Natural killer cell (primary cell): Measurements from ENCODE around the gene VWF. TPM values are rescaled to one million over a fixed set of nuclear protein-coding genes. Genes with fewer than 3 reads are reported as not detected.

Source experiments
- ATAC-seq, 3 donors: fragments of 150-1000 bp in 2 of 3; fragments of 200-7000 bp in 1 of 3; cut with Tn5 transposase; 1 replicate in 1 of 3; 2 replicates in 2 of 3; pipeline ENCODE4 v1.10.0; 2021; ENCODE audit warnings: mild to moderate bottlenecking in 2 of 3, moderate library complexity in 2 of 3
- DNase-seq, 2 donors: peaks; one replicate each; pipeline versions ENCODE4 v3.0.0 to v3.0.0-alpha.2; 2013 to 2021; ENCODE audit warnings: mixed read lengths in 1 of 2
- H3K27ac ChIP-seq: one replicate; pipeline ENCODE4 v1.5.1; 2013; ENCODE audit warnings: mild to moderate bottlenecking, low read length
- H3K27me3 ChIP-seq: one replicate; pipeline ENCODE4 v1.6.1; 2013; ENCODE audit warnings: low read length; ENCODE audit not compliant: control insufficient read depth, insufficient read depth
- H3K36me3 ChIP-seq: one replicate; pipeline ENCODE4 v1.6.1; 2013; ENCODE audit warnings: low read length; ENCODE audit not compliant: control insufficient read depth, insufficient read depth
- H3K4me1 ChIP-seq: one replicate; pipeline ENCODE4 v1.6.1; 2013; ENCODE audit warnings: low read length; ENCODE audit not compliant: control insufficient read depth, insufficient read depth
- H3K4me3 ChIP-seq: one replicate; pipeline ENCODE4 v1.5.1; 2013; ENCODE audit warnings: low read length
- H3K9me3 ChIP-seq: one replicate; pipeline ENCODE4 v1.6.1; 2013; ENCODE audit warnings: low read length; ENCODE audit not compliant: control insufficient read depth, insufficient read depth
- H3K27ac Mint-ChIP-seq, 2 donors: one replicate each; pipeline ENCODE4 v1.8.0; 2022; ENCODE audit warnings: mild to moderate bottlenecking in 2 of 2, mixed read lengths in 2 of 2, moderate library complexity in 1 of 2
- H3K27me3 Mint-ChIP-seq, 2 donors: one replicate each; pipeline ENCODE4 v1.8.0; 2022; ENCODE audit warnings: low read depth in 2 of 2, mixed read lengths in 2 of 2
- H3K36me3 Mint-ChIP-seq: one replicate; pipeline ENCODE4 v1.8.0; 2022; ENCODE audit warnings: mixed read lengths
- H3K4me1 Mint-ChIP-seq, 2 donors: one replicate each; pipeline ENCODE4 v1.8.0; 2022; ENCODE audit warnings: mixed read lengths in 2 of 2
- H3K4me3 Mint-ChIP-seq: one replicate; pipeline ENCODE4 v1.8.0; 2022; ENCODE audit warnings: mild to moderate bottlenecking, moderate library complexity, mixed read lengths
- H3K9me3 Mint-ChIP-seq, 2 donors: one replicate each; pipeline ENCODE4 v1.8.0; 2022; ENCODE audit warnings: mixed read lengths in 2 of 2
- WGBS: methylation state at CpG from one replicate; pipeline ENCODE4 v1.1.7; 2013; ENCODE audit warnings: missing lambda C conversion rate; ENCODE audit not compliant: insufficient coverage; 5-methylcytosine and 5-hydroxymethylcytosine counted together
- intact Hi-C: fragments of 100-400 bp; cut with micrococcal nuclease; formaldehyde crosslinking; loops from one replicate; pipeline ENCODE4 v1.14.2; 2022
- total RNA-seq, 4 donors: library from RNA; stranded (reverse); fragments of 120-200 nt in 1 of 4; gene quantifications; one replicate each; pipeline versions ENCODE4 v1.2.3 to v1.2.4, GENCODE V29; 2013 to 2022
- TF ChIP-seq, protein P1 (sequence below): fragments of 200-600 bp; IDR thresholded peaks from one replicate; pipeline ENCODE4 v1.8.0; 2022; ENCODE audit warnings: antibody characterized with exemption

The VWF gene
- total RNA-seq, 3 donors from 2014 or later (not counting 1 experiment from before 2014, with no cell fraction given): 0.14 to 0.95 (median 0.71) TPM

DNA sequence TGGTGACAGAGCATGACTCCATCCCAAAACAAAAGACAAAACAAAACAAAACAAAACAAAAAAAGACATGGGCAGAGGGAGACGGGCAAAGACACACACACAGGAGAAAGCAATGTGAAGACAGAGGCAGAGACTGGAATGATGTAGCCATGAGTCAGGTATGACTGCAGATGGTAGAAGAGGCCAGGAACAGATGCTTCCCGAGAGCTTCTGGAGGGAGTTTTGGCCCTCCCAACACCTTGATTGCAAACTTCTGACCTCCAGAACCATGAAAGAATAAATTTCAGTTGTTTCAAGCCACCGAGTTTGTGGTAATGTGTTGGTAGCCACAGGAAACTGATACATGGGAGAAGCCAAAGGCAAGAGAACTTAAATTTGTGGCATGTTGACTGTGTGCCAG, 27.1 kb downstream of the VWF start:
- WGBS: 43% methylated on average over 3 of the region's 3 CpGs
- H3K27ac Mint-ChIP-seq: no peak overlapping the region
- H3K27me3 Mint-ChIP-seq: peaks cover 11 to 19% of the 10 kb centered on the region in 2 donors
- H3K4me3 ChIP-seq: no peak overlapping the region
- no peaks in the 10 kb centered on the region for H3K9me3 ChIP-seq
- intact Hi-C loops: no loop called here
- H3K27me3 ChIP-seq: no peaks in the 10 kb centered on the region
- ATAC-seq: no peak
- peaks cover 5 to 10% of the 10 kb centered on the region in 2 donors for H3K4me1 Mint-ChIP-seq
- H3K9me3 Mint-ChIP-seq: no peaks in the 10 kb centered on the region
- no peaks in the 10 kb centered on the region for H3K36me3 ChIP-seq
- TF ChIP-seq, protein P1, sequence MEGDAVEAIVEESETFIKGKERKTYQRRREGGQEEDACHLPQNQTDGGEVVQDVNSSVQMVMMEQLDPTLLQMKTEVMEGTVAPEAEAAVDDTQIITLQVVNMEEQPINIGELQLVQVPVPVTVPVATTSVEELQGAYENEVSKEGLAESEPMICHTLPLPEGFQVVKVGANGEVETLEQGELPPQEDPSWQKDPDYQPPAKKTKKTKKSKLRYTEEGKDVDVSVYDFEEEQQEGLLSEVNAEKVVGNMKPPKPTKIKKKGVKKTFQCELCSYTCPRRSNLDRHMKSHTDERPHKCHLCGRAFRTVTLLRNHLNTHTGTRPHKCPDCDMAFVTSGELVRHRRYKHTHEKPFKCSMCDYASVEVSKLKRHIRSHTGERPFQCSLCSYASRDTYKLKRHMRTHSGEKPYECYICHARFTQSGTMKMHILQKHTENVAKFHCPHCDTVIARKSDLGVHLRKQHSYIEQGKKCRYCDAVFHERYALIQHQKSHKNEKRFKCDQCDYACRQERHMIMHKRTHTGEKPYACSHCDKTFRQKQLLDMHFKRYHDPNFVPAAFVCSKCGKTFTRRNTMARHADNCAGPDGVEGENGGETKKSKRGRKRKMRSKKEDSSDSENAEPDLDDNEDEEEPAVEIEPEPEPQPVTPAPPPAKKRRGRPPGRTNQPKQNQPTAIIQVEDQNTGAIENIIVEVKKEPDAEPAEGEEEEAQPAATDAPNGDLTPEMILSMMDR: no peak
- no peaks in the 10 kb centered on the region for H3K4me1 ChIP-seq
- no peak overlapping the region for H3K4me3 Mint-ChIP-seq
- no peaks in the 10 kb centered on the region for H3K36me3 Mint-ChIP-seq
- no peak overlapping the region for H3K27ac ChIP-seq
- DNase-seq: no peak

DNA sequence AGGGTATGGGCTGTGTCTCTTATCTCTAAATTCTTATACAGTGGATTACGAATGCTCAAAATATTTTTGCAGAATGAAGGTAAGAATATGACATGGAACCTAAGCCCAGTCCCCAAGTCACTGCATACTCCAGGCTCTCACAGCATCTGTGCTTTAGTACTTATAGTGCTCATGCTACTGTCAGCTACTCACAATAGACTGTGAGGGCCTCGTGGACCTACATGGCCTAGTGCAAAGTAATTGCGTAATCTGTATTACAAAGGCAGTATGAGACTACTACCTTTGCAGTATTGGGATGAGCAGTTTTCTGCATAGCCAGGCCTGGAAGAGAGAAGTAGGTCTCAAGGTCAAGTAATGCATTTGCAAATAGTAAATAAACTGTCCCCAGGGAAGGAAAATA, 27.9 kb downstream of the VWF start:
- TF ChIP-seq, protein P1: no peak
- no peaks in the 10 kb centered on the region for H3K9me3 Mint-ChIP-seq
- peaks cover 11 to 19% of the 10 kb centered on the region in 2 donors for H3K27me3 Mint-ChIP-seq
- Histone ChIP-seq H3K36me3 (no peaks in the 10 kb centered on the region), H3K27me3 (no peaks in the 10 kb centered on the region), H3K4me3 (no peak overlapping the region), H3K27ac (no peak overlapping the region), H3K4me1 (no peaks in the 10 kb centered on the region), H3K9me3 (no peaks in the 10 kb centered on the region)
- ATAC-seq (no peak), DNase-seq (no peak)
- peaks cover 5 to 10% of the 10 kb centered on the region in 2 donors for H3K4me1 Mint-ChIP-seq
- no peak overlapping the region for H3K4me3 Mint-ChIP-seq
- H3K27ac Mint-ChIP-seq: no peak overlapping the region
- no peaks in the 10 kb centered on the region for H3K36me3 Mint-ChIP-seq
- intact Hi-C loops: no loop called here
- 75% methylated on average over 3 of the region's 3 CpGs for WGBS

DNA sequence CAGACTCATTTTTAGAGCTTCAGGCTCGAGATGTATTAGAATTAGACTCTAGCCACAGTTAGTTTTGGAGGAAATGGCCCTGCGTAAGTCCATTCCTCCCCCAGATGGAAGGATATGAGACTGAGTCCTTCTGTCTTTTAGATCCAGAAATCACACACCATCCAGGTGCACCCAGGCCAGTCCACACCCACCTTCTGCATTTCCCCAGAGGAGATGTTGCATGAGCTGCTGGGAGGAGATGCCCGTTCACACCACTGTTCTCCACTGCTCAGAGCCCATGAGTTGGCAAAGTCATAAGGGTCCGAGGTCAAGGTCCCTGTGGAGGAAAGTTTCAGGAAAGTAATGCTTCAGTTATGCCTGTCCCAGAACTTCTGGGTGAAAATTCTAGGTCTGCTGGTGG, 29.2 kb downstream of the VWF start:
- Mint-ChIP-seq H3K4me3 (no peak overlapping the region), H3K36me3 (no peaks in the 10 kb centered on the region), H3K9me3 (no peaks in the 10 kb centered on the region), H3K4me1 (peaks cover 12 to 20% of the 10 kb centered on the region in 2 donors), H3K27me3 (peaks cover 8 to 19% of the 10 kb centered on the region in 2 donors), H3K27ac (no peak overlapping the region)
- Histone ChIP-seq H3K9me3 (no peaks in the 10 kb centered on the region), H3K4me3 (no peak overlapping the region), H3K27me3 (no peaks in the 10 kb centered on the region), H3K4me1 (no peaks in the 10 kb centered on the region), H3K36me3 (no peaks in the 10 kb centered on the region), H3K27ac (no peak overlapping the region)
- no peak for ATAC-seq
- intact Hi-C loops: no loop called here
- 89% methylated on average over 3 of the region's 4 CpGs for WGBS
- TF ChIP-seq, protein P1: no peak
- DNase-seq: no peak

DNA sequence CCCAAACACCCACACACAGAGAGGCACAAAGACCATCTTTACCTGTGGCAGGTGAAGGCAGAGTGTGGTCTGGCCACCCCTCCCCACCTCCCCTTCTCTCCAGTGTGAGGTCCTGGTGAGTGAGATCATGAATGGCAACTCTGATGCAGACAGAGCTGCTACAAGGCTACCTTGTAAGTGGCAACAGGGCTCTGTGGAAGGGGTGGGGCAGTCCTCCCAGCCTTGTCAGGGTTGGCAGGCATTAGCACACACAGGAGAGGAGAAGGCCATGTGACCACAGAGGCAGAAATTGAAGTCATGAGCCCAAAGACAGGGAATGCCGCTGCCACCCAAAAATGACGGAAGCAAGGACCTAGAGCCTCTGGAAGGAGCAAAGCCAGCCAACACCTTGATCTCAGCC, 30.7 kb downstream of the VWF start:
- Histone ChIP-seq H3K4me1 (no peaks in the 10 kb centered on the region), H3K9me3 (no peaks in the 10 kb centered on the region), H3K4me3 (no peak overlapping the region), H3K27ac (no peak overlapping the region), H3K36me3 (no peaks in the 10 kb centered on the region), H3K27me3 (no peaks in the 10 kb centered on the region)
- Mint-ChIP-seq H3K36me3 (no peaks in the 10 kb centered on the region), H3K27me3 (peaks cover 11 to 19% of the 10 kb centered on the region in 2 donors), H3K27ac (no peak overlapping the region), H3K4me3 (no peak overlapping the region), H3K4me1 (peaks cover 12 to 23% of the 10 kb centered on the region in 2 donors), H3K9me3 (no peaks in the 10 kb centered on the region)
- intact Hi-C loops: no loop called here
- WGBS: 92% methylated on average over 2 of the region's 2 CpGs
- TF ChIP-seq, protein P1: no peak
- DNase-seq: no peak
- no peak for ATAC-seq
